GM12878 (cell line): ENCODE results near the gene RHEB. TPM values are rescaled to one million over a fixed set of nuclear protein-coding genes. Genes with fewer than 3 reads are reported as not detected.

ENCODE experiments used
- ATAC-seq: fragments of 200-7000 bp; cut with Tn5 transposase; 3 replicates; pipeline ENCODE4 v1.9.1; 2020; ENCODE audit warnings: mild to moderate bottlenecking, moderate library complexity
- BruUV-seq: library from RNA; stranded (reverse); fragments of 400-500 nt; replicated peaks from 2 replicates; lab custom pipeline; 2021; lab: Mats Ljungman, UMichigan
- CTCF ChIA-PET: fragments of 300-600 bp; sonication (Branson Sonifier 250); formaldehyde crosslinking; extraction: SDS; loops from one replicate; lab custom pipeline; 2021; ENCODE audit warnings: inconsistent platforms; lab: Yijun Ruan, JAX
- POLR2A ChIA-PET: fragments of 350-600 bp; formaldehyde crosslinking; extraction: SDS; loops from one replicate; lab custom pipeline; 2021; ENCODE audit warnings: inconsistent platforms; lab: Charles Lee
- RAD21 ChIA-PET: fragments of 300-600 bp; sonication (Branson Sonifier 250); formaldehyde crosslinking; loops from one replicate; lab custom pipeline; 2023; ENCODE audit warnings: antibody characterized with exemption; ENCODE audit not compliant: unreplicated experiment; lab: Charles Lee
- SMC1A ChIA-PET: fragments of 300-600 bp; sonication (Branson Sonifier 250); formaldehyde crosslinking; loops from one replicate; lab custom pipeline; 2023; ENCODE audit not compliant: unreplicated experiment, uncharacterized antibody; lab: Charles Lee
- DNase-seq: peaks from one replicate; pipeline ENCODE4 v3.0.0-alpha.2; 2011; ENCODE audit warnings: low read depth, low spot score
- FAIRE-seq: peaks from 3 replicates; lab custom pipeline; 2011; peaks lifted over from hg19 to GRCh38; lab: Jason Lieb, UNC
- H2AFZ ChIP-seq: 2 replicates; pipeline ENCODE4 v1.6.0; 2011; ENCODE audit warnings: low read depth, low read length, control low read depth; ENCODE audit not compliant: control insufficient read depth
- H3K27ac ChIP-seq: 2 replicates; pipeline ENCODE4 v1.5.1; 2011; ENCODE audit warnings: control low read depth; ENCODE audit not compliant: control insufficient read depth, insufficient read depth
- H3K27me3 ChIP-seq, 2 experiments: replicated peaks in 1 of 2; 2 replicates each; pipeline versions ENCODE4 v1.6.0 to v1.6.1; 2011; ENCODE audit warnings: low read length in 1 of 2; ENCODE audit not compliant: control insufficient read depth in 2 of 2, insufficient read depth in 2 of 2
- H3K36me3 ChIP-seq, 2 experiments: 2 replicates each; pipeline ENCODE4 v1.5.1; 2011; ENCODE audit warnings: low read length in 1 of 2; ENCODE audit not compliant: control insufficient read depth in 2 of 2, insufficient read depth in 2 of 2
- H3K4me1 ChIP-seq: 2 replicates; pipeline ENCODE4 v1.6.1; 2011; ENCODE audit warnings: mild to moderate bottlenecking, low read length, moderate library complexity, mixed read lengths; ENCODE audit not compliant: control insufficient read depth, insufficient read depth
- H3K4me2 ChIP-seq: 2 replicates; pipeline ENCODE4 v1.6.0; 2011; ENCODE audit warnings: control low read depth; ENCODE audit not compliant: control insufficient read depth, insufficient read depth
- H3K4me3 ChIP-seq: fragments of 200-600 bp; sonication (generic); 2 replicates; pipeline ENCODE4 v1.5.1; 2016
- H3K79me2 ChIP-seq: 2 replicates; pipeline ENCODE4 v1.6.0; 2011; ENCODE audit warnings: low read length; ENCODE audit not compliant: control insufficient read depth, insufficient read depth
- H3K9ac ChIP-seq: 2 replicates; pipeline ENCODE4 v1.8.0; 2011; ENCODE audit warnings: low read length, control low read depth, mixed read lengths; ENCODE audit not compliant: control insufficient read depth, insufficient read depth
- H3K9me3 ChIP-seq: replicated peaks from 3 replicates; pipeline ENCODE4 v1.5.1; 2011; ENCODE audit warnings: mild to moderate bottlenecking, low read length; ENCODE audit not compliant: control insufficient read depth, insufficient read depth
- H4K20me1 ChIP-seq: 2 replicates; pipeline ENCODE4 v1.6.0; 2011; ENCODE audit not compliant: control insufficient read depth, insufficient read depth
- CBX3 ChIP-seq: fragments of 200-600 bp; sonication (generic); IDR thresholded peaks from 2 replicates; pipeline ENCODE4 v1.6.1; 2016; ENCODE audit warnings: low read depth, borderline replicate concordance
- CTCF ChIP-seq, 3 experiments: IDR thresholded peaks in 2 of 3; conservative IDR thresholded peaks in 1 of 3; 2 replicates each; pipeline ENCODE4 v1.5.1; 2011; ENCODE audit warnings: low read depth in 3 of 3, low read length in 3 of 3, mild to moderate bottlenecking in 3 of 3, control low read depth in 2 of 3, moderate library complexity in 2 of 3, inconsistent platforms in 1 of 3, mixed read lengths in 1 of 3; ENCODE audit not compliant: control insufficient read depth in 2 of 3, insufficient read depth in 1 of 3; ENCODE audit errors: extremely low read depth in 1 of 3
- MYB ChIP-seq: fragments of 150-350 bp; IDR thresholded peaks from 2 replicates; pipeline ENCODE4 v1.6.1; 2014; ENCODE audit warnings: mild to moderate bottlenecking, low read depth, low read length, borderline replicate concordance
- NFXL1 ChIP-seq: fragments of 450-650 bp; IDR thresholded peaks from 2 replicates; pipeline ENCODE4 v1.6.1; 2017; ENCODE audit warnings: antibody characterized with exemption, mild to moderate bottlenecking, borderline replicate concordance
- PKNOX1 ChIP-seq: fragments of 450-650 bp; IDR thresholded peaks from 2 replicates; pipeline ENCODE4 v1.6.1; 2016; ENCODE audit warnings: mild to moderate bottlenecking
- POLR2AphosphoS2 ChIP-seq: IDR thresholded peaks from 2 replicates; pipeline ENCODE4 v1.6.1; 2011; ENCODE audit warnings: low read depth, mild to moderate bottlenecking, low read length, improper control_type of control experiment, moderate library complexity
- RCOR1 ChIP-seq: conservative IDR thresholded peaks from 2 replicates; pipeline ENCODE4 v1.6.1; 2012; ENCODE audit warnings: low read depth, low read length, improper control_type of control experiment
- SMC3 ChIP-seq: IDR thresholded peaks from 2 replicates; pipeline ENCODE4 v1.6.1; 2011; ENCODE audit warnings: low read length, improper control_type of control experiment, borderline replicate concordance
- STAT3 ChIP-seq: IDR thresholded peaks from 2 replicates; pipeline ENCODE4 v1.6.1; 2011; ENCODE audit warnings: low read depth, low read length, improper control_type of control experiment
- WGBS: methylation state at CpG from one replicate; pipeline ENCODE4 v1.1.6; 2016; ENCODE audit warnings: low lambda C conversion rate; ENCODE audit not compliant: insufficient replicate concordance, insufficient coverage; ENCODE audit errors: missing lambda C conversion rate; 5-methylcytosine and 5-hydroxymethylcytosine counted together
- in situ Hi-C: fragments of 300-500 bp; cut with MboI; formaldehyde crosslinking; loops from 9 replicates; pipeline ENCODE4 v1.14.3; 2018; ENCODE audit warnings: mixed read lengths
- intact Hi-C: fragments of 100-400 bp; cut with micrococcal nuclease; formaldehyde crosslinking; loops from one replicate; pipeline ENCODE4 v1.14.2; 2022; ENCODE audit not compliant: unreplicated experiment
- polyA plus RNA-seq, 11 experiments: library from polyadenylated mRNA; depleted of rRNA in 4 of 11; unstranded in 6 of 11; stranded (reverse) in 5 of 11; fragments of >200 nt; fragmentation: Nextera tagmentation in 4 of 11; fragmentation: Illumina TruSeq in 1 of 11; extraction: Ambion mirVana in 4 of 11; extraction: Trizol in 1 of 11; gene quantifications; 1 replicate in 1 of 11; 2 replicates in 10 of 11; pipeline versions ENCODE4 v1.2.1 to v1.2.3, GENCODE V29; 2011 to 2016; ENCODE audit warnings: inconsistent platforms in 2 of 11, missing spikeins in 2 of 11, low read depth in 1 of 11
- total RNA-seq, 4 experiments: library from RNA; depleted of rRNA in 3 of 4; stranded (reverse); fragments of >200 nt in 3 of 4; fragmentation: Illumina TruSeq in 1 of 4; extraction: Trizol in 1 of 4; gene quantifications; 2 replicates each; pipeline versions ENCODE4 v1.2.1 to v1.2.3, GENCODE V29; 2013 to 2021

RHEB gene
- total and polyA plus RNA-seq, 10 of the 15 experiments (the other 5 are each of a cell fraction or from before 2014, with no cell fraction given): 6.2 to 67.8 (median 38.0) TPM

- TF ChIP-seq SMC3: no peak
- TF ChIP-seq NFXL1: no peak
- no peak for TF ChIP-seq STAT3
- no peak for TF ChIP-seq PKNOX1
- TF ChIP-seq CBX3: no peak
- TF ChIP-seq RCOR1: no peak
- no peak for TF ChIP-seq MYB
Measured at GRCh38 chr7:151461942-151462230, 57.8 kb downstream of the RHEB start (continued).

- FAIRE-seq: no peak
- Histone ChIP-seq H3K4me2 (no peak overlapping the region), H2AFZ (no peak overlapping the region)
Measured at GRCh38 chr7:151461096-151461941, 58.4 kb downstream of the RHEB start.

More at GRCh38 chr7:151461096-151461941, 58.4 kb downstream of the RHEB start:
- DNase-seq (no peak), ATAC-seq (peak; percentile 17)
- Histone ChIP-seq H3K4me1 (no peaks in the 10 kb centered on the region), H3K9ac (no peak overlapping the region), H3K9me3 (peaks cover 15% of the 10 kb centered on the region; the same call in 2 of the 3 replicates), H3K79me2 (no peaks in the 10 kb centered on the region), H3K36me3 (peaks cover 11 to 16% of the 10 kb centered on the region in 2 experiments)
- CTCF ChIA-PET: interaction anchor here (1.0 to 1.6 kb wide), 4 partner anchors 9 to 58 kb away, joined by 3 to 6 read pairs (median 3); partner anchors contain the start of gene RHEB
- WGBS: 81% methylated on average over 6 of the region's 6 CpGs
- intact Hi-C loops (no loop called here), in situ Hi-C loops (no loop called here)
- no TSS peak for BruUV-seq
- TF ChIP-seq POLR2AphosphoS2: 0 out of 2 replicates have a peak, but pooled peaks have one; percentile 49
- no peak for TF ChIP-seq CTCF (IDR thresholded peaks at IDR 0.05 in 2 of 3, conservative IDR thresholded peaks at IDR 0.05 in 1 of 3; ENCODE audit: control insufficient read depth in 2 of 3, extremely low read depth in 1 of 3, insufficient read depth in 1 of 3, low read depth in 3 of 3, low read length in 3 of 3)
- TF ChIP-seq, all 136 proteins: peak for 1
- RAD21 ChIA-PET: no interaction called here
- Histone ChIP-seq H3K27ac (no peak overlapping the region), H3K27me3 (no peaks in the 10 kb centered on the region), H3K4me3 (no peak overlapping the region), H4K20me1 (no peaks in the 10 kb centered on the region)
- POLR2A ChIA-PET: no interaction called here
- SMC1A ChIA-PET: interaction anchor here (1.1 kb wide), 1 partner anchor 10 kb away, joined by 3 read pairs; no protein-coding TSS in a partner anchor
